ENCODE results near the gene CD40LG.

DNA sequence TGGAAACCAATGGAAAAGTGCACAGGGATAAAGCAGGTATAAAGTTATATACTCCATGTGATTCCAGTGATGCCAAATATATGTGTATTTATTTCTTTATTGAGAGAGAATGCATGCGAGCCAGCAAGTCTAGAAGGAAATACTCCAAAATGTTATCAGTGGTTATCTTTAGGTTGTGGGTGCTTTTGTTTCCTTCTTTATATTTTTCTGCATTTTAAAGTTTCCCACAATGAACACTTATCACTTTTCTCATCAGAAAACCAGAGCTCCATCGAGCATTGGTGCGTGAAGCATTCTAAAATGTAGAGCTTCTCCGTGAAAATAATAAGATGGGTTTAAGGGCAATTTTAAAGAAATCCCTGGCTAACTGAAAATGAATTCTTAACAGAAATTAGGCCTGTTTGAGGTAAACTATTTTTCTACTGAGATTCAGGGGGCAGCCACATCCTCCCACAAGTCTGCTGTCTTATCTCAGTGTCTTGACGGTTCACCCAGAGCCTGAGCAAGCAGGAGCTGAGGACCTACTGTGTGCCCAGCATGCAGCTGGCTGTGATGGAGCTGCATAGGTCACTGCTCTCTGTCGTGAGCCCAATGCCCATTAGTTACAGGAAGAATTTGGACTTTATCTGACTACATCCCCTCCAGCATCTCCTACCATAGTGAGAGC, 18.7 kb upstream of the CD40LG start:
- TF ChIP-seq, protein P1, sequence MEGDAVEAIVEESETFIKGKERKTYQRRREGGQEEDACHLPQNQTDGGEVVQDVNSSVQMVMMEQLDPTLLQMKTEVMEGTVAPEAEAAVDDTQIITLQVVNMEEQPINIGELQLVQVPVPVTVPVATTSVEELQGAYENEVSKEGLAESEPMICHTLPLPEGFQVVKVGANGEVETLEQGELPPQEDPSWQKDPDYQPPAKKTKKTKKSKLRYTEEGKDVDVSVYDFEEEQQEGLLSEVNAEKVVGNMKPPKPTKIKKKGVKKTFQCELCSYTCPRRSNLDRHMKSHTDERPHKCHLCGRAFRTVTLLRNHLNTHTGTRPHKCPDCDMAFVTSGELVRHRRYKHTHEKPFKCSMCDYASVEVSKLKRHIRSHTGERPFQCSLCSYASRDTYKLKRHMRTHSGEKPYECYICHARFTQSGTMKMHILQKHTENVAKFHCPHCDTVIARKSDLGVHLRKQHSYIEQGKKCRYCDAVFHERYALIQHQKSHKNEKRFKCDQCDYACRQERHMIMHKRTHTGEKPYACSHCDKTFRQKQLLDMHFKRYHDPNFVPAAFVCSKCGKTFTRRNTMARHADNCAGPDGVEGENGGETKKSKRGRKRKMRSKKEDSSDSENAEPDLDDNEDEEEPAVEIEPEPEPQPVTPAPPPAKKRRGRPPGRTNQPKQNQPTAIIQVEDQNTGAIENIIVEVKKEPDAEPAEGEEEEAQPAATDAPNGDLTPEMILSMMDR (IDR thresholded peaks at IDR 0.05; ENCODE audit: borderline replicate concordance, extremely low read depth, low read length, poor library complexity, severe bottlenecking), result no peak
- TF ChIP-seq EZH2 (IDR thresholded peaks at IDR 0.05; ENCODE audit: borderline replicate concordance, low read depth, low read length, severe bottlenecking), result no peak

Data from DND-41 (cell line).